HG02938 (cell line): Measurements from ENCODE around the gene C17orf58.
"Not testable (repeated sequence)": the region's sequence is repeated elsewhere in the genome, so short reads cannot be mapped to it uniquely, and the experiment has no call there.

Source experiments
- ATAC-seq: cut with Tn5 transposase; IDR thresholded peaks from one replicate; pipeline ENCODE4 v1.9.1; 2021; ENCODE audit warnings: mild to moderate bottlenecking, moderate library complexity; ENCODE audit not compliant: unreplicated experiment

The C17orf58 gene

GRCh38 chr17:67996301-67997171 lies at the start of gene C17orf58:
C17orf58 (minus strand) TSS chr17:67996469; CDS start chr17:67996198, 271 bp downstream.
- not testable (repeated sequence) for ATAC-seq

GRCh38 chr17:68036304-68037147 lies 40.3 kb upstream of the C17orf58 start:
- ATAC-seq = no peak

GRCh38 chr17:68035523-68036303 lies 39.4 kb upstream of the C17orf58 start, which contains the start of gene KPNA2:
KPNA2 (plus strand) TSS chr17:68035735; CDS start chr17:68037133, 1,398 bp downstream.
- peak; percentile 92 for ATAC-seq

GRCh38 chr17:68035131-68035522 lies 38.9 kb upstream of the C17orf58 start:
- peak; percentile 74 for ATAC-seq

- ATAC-seq = no peak
Observed at GRCh38 chr17:68034452-68034776, 38.1 kb upstream of the C17orf58 start.

GRCh38 chr17:68033636-68034451 lies 37.6 kb upstream of the C17orf58 start:
- no peak for ATAC-seq

- no peak for ATAC-seq
Observed at GRCh38 chr17:68029512-68030215, 33.4 kb upstream of the C17orf58 start.

- not testable (repeated sequence) for ATAC-seq
Observed at GRCh38 chr17:68022547-68022946, 26.3 kb upstream of the C17orf58 start.

- no peak for ATAC-seq
Observed at GRCh38 chr17:68021963-68022362, 25.7 kb upstream of the C17orf58 start.

GRCh38 chr17:68020791-68021190 lies 24.5 kb upstream of the C17orf58 start:
- ATAC-seq = not testable (repeated sequence)

- no peak for ATAC-seq
Observed at GRCh38 chr17:68020409-68020756, 24.1 kb upstream of the C17orf58 start.

- peak; percentile 84 for ATAC-seq
Observed at GRCh38 chr17:68019675-68020408, 23.6 kb upstream of the C17orf58 start.

- no peak for ATAC-seq
Observed at GRCh38 chr17:68019336-68019674, 23.0 kb upstream of the C17orf58 start.

- ATAC-seq = not testable (repeated sequence)
Observed at GRCh38 chr17:68018493-68018892, 22.2 kb upstream of the C17orf58 start.

GRCh38 chr17:68016838-68017237 lies 20.6 kb upstream of the C17orf58 start:
- no peak for ATAC-seq

- no peak for ATAC-seq
Observed at GRCh38 chr17:68015081-68015723, 18.9 kb upstream of the C17orf58 start.

GRCh38 chr17:68013385-68013784 lies 17.1 kb upstream of the C17orf58 start:
- no peak for ATAC-seq

GRCh38 chr17:68011199-68011665 lies 15.0 kb upstream of the C17orf58 start:
- no peak for ATAC-seq
